NCI-H1092 treated with DMSO at 0.1 percent for 48 hours (cell line): ENCODE results near the gene CDC14A.
"Not testable (repeated sequence)": the region's sequence is repeated elsewhere in the genome, so short reads cannot be mapped to it uniquely, and the experiment has no call there.

Experiments used
- DNase-seq: peaks from one replicate; lab custom pipeline; 2025; lab: John Stamatoyannopoulos, UW

CDC14A gene

DNA sequence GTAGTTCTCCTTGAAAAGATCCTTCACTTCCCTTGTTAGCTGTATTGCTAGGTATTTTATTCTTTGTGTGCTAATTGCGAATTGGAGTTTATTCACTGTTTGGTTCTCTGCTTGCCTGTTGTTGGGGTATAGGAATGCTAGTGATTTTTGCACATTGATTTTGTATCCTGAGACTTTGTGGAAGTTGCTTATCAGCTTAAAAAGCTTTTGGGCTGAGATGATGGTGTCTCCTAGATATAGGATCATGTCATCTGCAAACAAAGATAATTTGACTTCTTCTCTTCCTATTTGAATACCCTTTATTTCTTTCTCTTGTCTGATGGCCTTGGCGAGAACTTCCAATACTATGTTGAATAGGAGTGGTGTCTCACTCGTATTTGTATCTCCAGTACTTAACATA is 55.1 kb downstream of the CDC14A start:
- not testable (repeated sequence) for DNase-seq

DNA sequence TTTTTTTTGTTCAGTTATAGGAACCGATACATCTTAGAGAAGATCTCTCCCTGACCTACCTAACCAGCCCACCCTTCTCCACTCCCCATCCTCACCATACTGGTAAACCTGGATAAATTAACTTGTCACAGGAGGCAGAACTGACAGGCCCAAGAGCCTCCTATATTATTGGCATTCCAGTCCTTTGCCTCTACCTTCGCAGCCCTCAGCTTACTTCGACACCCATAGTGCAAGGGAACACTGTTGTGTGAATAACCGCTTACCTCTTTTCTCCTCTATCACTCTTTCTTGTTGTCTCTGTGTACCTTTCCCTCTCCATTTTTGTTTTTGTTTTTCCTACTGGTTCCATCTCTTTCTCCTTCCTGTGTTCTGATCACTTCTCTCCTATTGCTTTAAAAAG is 58.7 kb downstream of the CDC14A start:
- no peak for DNase-seq

DNA sequence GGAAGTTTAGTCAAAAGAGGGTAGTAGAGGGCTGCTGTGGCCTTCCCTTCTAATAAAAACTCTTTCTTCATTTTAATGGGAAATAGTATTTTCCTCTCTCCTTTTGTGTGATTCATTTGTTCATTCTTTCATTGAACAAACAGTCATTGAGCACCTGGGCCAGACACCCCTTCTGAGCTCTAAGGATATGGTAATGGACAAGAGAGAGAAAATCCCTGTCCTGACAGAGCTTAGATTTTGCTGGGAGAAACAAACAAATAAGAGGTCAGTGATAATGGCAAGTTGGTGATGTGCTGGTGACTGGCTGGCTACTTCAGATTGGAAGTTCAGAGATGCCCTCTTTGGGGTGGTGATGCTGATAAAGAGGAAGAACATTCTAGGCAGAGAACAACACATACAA is 59.3 kb downstream of the CDC14A start:
- no peak for DNase-seq

DNA sequence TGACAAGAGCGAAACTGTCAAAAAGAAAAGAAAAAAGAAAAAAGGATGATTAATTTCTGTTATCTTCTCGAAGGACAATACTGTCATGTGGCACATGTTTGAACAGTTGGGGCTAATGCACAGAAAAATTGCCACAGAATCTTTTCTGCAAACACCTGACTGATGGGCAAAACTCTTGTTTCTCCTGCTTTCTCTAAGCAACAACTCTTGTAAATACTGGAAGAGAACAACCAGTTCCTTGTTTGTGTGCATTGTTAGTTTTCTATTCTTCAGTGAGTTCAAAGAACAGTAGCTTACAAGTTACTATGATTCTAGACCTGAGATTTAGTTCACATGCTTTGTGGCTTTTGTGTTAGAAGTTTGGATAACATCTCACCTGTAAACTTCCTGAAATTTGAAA is 60.7 kb downstream of the CDC14A start:
- no peak for DNase-seq

DNA sequence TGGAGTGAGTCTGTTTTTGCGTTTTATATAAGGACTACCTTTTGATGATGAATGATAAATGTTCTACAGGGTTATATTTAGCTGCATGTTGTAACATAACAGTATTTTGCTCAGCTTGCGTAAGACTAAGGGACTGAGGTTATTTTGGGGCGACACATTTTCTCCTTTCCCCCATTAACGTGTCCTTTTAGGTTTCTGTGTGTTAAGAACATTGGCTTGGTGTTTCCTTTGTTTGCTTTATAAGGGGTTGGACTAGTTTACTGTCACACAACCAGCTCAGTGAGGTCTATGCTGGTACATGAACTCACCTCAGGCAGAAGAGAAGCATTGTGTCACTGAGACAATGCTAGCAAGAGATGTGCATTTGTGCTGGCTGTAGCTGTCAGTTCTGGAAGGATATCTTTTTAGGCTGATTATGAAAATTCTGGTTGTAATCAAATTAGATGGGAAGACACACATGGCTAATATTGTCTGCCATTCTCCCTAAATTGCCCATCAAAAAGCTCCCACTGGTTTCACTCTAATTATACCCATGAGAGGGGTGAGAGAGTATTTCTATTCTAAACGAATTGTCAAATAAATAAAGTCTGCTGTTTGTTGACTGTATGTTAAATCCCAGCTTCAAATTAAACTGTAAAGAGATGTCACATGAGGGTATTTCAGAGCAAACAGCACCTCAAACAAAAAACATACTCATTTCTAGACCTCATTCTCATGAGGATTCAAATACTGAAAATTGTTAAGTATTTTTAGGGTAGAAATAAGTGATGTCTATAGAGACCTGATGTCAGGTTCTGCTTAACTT is 62.6 kb downstream of the CDC14A start:
- no peak for DNase-seq

DNA sequence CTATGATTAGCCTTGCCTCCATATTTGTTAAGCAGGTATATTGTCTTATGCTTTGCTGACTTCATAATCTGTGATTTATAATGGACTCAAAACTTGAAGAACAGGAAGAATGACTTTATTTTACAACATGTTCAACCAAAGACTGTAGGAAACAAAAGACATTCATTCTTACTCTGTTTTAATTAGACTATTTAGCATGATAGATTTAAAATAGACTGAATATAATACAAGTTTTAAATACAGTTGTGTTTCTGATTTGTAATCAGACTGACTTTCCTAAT is 63.1 kb downstream of the CDC14A start:
- DNase-seq = no peak

DNA sequence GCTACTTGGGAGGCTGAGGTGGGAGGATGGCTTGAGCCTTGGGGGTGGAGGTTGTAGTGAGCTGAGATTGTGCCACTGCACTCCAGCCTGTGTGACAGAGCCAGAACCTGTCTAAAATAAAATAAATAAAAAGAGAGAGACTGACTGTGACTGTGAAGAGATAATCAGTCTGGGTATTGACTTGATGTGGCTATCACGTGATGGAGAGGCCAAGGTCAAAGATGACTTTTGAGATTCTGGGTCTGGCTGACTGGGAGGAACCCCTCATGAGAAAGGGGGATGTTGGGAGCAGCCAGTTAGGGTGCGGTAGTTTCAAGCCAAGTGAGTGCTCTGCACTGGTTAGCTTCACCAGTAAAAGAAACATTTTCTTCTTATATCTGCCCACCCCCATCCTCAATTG is 66.8 kb downstream of the CDC14A start:
- DNase-seq = no peak

DNA sequence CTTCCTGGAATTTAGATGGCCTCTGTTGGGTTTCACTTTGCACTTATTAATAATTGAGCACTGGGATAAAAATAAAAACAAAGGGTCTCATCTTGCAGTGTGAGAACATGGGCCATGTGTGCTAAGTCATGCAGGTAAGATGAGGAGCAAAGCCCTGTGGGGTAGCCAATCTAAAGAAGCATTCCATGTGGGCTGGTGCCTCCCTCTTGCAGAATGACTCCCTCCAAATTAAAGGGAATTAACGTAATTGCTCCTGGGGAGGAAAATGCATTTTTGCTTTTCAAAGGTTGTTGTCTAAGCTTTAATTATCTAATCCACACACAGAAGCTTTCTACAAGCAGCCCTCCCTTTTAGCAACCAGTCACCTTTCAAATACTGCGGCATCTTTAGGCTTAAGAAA is 69.8 kb downstream of the CDC14A start:
- no peak for DNase-seq

DNA sequence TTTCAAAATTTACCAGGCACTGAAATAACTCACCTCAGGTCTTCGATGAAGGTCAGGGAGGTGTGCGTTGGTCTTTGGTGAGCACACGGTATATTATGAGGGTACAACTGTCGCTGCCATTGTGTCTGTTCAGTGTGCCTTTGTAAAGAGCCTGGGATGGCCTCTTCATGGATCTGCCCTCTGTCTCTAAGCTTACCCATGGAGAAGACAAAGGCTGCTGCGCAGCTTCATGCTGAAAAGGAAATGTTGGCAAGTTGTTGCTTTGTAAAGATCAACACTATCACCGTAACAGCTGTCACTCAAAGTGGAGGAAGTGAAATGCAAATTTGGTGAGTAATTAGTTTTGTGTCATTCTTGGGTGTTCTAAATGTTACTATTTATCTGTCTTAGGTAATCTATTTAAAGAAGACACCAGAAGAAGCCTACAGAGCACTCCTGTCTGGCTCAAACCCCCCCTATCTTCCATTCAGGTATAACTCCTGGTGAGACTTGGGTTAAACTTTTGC is 71.6 kb downstream of the CDC14A start:
- DNase-seq = no peak

DNA sequence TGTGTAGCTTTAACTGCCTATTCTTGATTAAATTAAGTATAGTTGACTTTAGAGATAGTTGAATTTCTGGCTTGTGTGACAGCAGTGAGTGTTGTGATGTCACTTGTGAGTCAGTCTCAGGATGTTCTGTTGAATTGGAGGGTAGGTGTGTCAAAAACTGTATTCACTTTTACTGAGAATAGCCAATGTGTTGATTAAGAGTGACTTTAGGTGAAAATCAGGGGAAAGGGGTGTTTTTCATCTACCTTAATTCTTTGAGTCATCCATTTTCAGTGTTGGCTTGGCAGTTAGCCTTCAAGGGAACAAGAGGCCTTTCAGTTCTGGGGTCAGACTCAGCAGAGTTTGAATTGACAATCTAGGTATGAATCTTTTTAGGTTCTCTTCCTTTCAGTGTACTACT is 75.9 kb downstream of the CDC14A start:
- DNase-seq = no peak

DNA sequence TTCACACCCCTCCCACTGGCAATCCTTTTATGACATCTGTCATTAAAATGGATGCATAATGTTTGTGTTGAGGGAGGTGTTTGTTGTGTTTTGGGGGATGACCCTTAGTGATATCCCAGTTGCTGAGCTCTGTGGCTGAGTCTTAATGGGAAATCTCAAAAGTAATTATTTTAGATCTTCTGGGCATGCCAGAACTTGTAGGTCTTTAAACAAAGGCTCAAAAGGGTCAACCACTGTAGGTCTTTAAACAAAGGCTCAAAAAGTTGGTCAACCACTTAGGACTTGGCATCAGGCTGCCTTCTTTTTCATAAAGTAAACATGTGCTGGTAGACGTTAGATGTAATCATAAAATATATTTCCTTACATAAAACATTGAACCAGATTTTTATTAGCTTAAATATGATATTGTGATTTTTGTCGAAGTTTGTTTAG is 78.0 kb downstream of the CDC14A start:
- DNase-seq = no peak

DNA sequence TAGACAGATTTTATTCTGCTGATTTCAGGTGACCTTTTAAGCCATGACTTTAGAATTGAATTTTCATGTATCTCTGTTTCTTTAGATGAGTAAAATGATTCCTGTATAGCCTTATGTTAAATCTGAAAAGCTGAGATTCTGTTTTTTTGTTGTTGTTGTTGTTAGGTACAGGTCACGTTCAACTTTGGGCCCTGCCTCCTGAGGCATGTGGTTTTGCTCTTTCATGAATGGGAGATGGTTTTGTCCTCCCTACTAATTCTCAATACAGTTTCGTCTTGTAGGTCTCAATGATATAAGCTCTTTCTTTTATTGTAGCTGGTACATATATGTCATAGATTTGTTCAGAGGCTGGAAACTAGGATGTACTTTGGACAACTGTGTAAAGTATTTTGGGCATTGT is 79.6 kb downstream of the CDC14A start:
- DNase-seq = no peak

DNA sequence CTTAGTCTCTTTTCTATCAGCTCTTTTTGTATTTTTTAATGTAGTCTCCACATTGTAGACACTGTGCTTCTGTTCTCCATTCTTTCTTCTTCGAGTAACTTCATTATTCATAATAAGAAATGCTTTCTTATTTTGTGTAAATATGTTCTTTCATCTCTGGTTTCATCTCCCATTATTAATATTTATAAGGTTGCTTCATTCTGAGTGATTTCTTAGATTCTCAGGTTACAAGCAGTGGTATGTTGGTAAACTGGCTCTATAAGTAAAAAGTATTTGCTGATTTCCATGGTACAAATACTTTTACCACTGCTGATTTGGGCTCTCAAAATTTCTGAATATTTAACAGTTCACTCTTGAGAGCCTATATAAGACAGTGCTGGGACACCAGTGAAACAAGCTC is 81.3 kb downstream of the CDC14A start:
- DNase-seq = no peak

DNA sequence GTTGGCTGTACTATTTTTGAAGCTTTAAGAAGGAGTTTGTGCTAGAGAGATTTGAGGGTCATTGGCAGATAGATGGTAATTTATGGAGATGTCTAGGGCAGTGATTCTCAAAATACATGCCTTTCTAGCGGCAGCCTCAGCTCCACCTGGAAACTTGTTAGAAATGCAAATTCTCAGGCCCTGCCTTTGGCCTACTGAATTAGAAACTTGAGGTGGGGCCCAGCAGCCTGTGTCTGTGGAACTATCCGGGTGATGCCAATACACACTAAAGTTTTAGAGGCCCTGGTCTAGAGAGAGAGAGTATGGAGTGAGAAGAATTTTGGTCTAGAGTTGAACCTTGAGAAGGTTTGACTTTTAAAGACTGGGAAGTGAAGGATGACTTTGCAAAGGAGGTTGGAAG is 82.5 kb downstream of the CDC14A start:
- DNase-seq = no peak

DNA sequence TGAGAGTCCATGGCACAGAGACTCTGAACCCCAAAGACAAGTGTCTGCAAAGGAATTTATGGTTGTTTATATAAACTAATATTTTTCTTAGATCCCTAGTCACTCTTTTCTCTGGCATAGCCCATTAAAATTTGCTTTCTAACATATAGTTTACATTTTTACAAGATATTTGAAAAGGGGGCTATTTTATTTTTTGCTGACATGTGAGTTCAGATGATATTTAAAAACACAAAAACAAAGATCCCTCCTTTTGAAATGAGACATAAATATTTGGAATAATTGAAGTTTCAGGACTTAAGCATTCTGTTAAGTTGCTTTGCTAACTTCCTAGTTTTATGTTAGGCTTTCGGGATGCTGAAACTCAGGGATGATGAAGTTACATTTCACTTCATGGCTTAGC is 86.1 kb downstream of the CDC14A start:
- no peak for DNase-seq

DNA sequence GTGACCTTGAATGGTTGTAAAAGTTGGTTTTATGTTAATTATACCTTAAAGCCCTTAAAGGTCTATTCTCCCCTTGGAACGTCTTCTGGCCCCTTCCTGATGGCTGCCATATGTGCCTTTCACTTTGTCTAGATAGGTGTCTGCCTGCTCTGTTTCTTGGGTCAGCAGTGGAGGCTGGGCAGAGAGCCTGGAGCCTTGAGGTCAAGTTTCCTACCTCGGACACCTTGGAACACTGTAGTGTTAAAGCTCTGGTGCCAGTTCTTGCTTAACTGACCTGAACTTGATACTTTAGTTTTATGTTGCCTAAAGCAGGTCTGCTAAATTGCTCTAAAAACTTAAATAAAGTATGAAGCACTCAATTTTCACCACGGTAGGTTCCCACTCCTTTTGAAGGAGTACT is 86.5 kb downstream of the CDC14A start:
- no peak for DNase-seq

DNA sequence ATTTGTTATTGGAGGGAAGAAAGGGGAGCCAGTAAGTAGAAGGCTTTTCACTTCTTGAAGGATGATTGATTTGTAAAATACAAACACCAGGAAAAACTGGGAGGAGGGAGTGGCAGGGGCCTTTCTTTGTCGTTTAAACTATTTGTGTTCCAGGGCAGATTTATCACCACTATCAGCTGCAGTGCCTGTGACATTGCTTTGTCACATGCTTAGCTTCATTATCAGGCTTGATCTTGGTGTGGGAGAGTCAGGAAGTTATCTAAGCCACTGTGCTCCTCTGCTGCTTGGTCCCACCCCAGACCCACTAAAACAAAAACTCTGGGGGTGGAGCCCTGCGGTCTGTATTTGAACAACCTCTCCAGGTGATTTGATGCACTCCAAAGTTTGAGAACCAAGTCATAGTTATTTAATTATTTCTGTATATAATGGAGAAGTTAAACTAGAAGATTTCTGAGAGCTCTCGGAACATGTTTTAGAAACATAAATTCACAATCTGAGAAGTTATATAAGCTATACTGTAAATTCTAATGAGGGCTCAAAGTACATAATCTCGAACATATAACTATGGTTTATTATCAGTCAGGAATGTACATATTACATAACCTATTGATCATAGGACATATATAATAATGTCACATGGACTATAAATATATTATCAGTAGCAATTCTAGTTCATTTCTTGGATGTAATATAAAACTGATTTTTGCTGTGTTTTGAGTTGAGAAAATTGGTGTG is 87.9 kb downstream of the CDC14A start:
- no peak for DNase-seq

DNA sequence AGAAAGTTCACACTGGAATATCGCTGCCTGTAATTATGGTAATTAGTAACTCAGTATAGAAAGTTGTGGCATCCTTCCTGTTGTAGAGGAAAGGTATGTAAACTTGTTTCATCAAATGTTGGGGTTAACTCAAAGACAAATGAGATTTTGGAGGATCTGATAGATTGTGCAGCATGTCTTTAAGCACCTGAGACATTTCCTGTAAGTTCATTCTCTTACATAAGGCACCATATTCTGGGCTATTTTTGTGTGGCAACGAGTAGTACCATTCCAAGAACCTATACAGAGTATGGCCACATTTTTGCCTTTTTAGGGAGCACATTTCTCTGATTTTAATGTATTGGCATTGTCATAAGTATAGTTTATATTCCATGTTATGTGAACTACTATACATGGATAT is 88.8 kb downstream of the CDC14A start:
- DNase-seq = no peak

DNA sequence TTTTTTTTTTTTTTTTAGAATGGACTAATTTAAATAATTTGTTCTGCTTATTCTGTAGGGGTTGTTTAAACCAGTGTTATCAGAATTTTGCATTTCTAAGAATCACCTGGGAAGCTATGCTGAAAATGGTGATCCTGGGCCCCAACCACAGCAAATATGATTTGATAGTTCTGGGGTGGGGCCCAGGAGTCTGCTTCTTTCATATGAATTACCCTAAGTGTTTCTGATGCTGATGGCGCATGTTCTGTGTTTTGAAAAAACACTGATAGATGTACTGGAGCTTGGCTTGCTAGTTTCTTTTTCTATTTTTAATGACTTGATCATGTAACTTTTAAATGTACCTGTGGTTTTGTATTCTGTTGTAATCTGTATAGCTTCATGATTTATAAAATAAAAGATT is 89.3 kb downstream of the CDC14A start:
- no peak for DNase-seq

DNA sequence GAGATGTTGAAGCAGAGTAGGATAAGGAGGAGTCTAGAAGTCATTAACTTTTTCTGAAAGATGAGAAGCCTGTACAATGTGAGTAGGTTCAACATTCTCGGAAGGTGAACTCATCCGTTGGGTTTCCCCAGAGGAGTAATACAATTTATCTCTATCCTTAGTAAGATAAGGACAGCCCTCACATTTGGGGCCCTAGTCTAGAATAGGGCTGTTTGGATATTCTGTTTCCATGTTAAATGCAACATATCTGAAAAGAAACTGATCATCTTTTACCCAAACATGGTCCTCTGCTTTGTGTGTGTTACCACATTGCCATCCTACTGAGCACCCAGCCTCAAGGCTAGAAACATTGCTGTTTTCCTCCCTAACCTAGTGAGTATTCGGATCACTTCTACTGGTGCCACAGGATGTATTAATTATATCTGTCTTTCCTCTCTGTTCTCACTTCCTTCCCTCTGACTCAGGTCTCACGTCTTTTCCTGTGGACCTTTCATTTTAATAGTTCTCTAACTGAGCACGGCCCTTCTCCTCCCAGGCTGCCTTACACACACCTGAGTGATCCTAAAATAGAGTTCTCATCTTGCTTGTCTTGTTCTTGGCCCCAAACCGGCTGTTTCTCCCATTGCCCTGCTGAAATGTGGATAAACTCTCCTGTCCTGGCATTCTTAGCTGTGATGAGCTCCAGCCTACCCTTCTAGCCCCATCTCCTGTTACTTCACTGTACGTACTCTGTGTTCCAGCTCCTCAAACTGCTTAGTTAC is 91.7 kb downstream of the CDC14A start:
- no peak for DNase-seq

DNA sequence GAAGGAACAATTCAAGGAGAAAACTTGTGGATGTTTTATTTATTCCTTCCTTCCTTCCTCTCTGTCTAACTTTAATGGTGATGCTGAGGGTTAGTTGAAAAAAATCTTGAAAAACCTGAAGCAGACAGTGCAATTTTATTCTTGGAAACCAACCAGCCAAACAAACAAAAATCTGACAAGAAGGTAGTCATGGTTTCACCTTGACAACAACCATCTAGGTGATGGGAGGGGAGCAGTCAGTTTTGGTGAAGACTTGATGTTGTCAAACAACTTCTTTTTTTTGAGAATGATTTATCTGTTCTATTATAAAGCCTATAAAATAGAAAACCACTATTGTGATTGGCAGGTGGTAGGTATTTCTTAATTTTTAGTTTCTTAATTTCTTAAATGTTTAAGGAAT is 93.3 kb downstream of the CDC14A start:
- no peak for DNase-seq

DNA sequence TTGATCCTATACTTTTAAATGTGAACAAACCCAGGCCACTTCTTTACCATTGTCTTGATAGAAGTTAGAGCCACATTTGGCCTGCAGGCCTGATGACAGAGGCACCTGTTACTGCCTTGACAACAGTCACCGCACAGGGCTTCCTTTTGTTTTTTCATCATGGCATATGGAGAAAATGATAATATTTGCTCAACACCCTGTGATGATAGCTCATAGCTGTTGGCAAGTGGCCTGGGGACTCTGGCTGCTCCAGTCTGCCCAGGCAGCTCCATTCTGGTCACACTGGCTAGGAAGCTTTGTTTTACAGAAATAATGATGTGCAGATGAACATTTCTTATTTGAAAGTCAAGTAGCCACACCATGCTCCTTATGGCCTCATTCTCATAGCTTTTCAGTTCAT is 96.1 kb downstream of the CDC14A start:
- DNase-seq = peak; percentile 43

DNA sequence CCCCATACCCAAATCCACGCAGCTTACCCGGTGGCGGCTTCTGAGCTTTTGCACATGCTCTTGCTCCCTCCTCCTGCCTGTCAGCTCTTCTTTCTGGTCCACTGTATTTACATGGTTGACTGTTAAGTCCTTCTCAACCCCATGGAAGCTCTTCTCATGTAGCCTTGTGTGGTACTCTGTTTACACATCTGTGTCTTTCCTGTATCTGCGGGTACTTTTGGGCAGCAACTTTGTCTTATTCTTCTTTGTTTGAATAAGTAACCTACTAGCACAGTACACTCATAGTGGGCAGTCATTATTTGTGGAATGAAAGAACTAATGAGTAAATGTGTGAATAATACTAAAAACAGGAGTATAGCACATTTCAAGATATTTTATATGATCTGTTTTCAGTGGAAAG is 97.2 kb downstream of the CDC14A start:
- DNase-seq = no peak
